ENCODE data around the gene INTS15.

INTS15 gene

GRCh38 chr7:6655636-6656385 is 66.0 kb downstream of the INTS15 start:
- DNase-seq (ENCODE audit: low read depth in 1 of 2, low spot score in 1 of 2), result no peak

GRCh38 chr7:6656413-6656812 is 66.6 kb downstream of the INTS15 start:
- DNase-seq (ENCODE audit: low read depth in 1 of 2, low spot score in 1 of 2), result no peak

All from stimulated activated CD4-positive, alpha-beta T cell treated with anti-CD3 and anti-CD28 coated beads, Interleukin-15, amount 100 ng/mL, for 1 hour (primary cell).